Activated CD4-positive, alpha-beta T cell treated with anti-CD3 and anti-CD28 coated beads for 4 hours (primary cell): ENCODE data around the gene ZNF155.

ENCODE experiments used
- DNase-seq, 2 donors: peaks; one replicate each; pipeline ENCODE4 v3.0.0-alpha.2; 2020

The ZNF155 gene

DNA sequence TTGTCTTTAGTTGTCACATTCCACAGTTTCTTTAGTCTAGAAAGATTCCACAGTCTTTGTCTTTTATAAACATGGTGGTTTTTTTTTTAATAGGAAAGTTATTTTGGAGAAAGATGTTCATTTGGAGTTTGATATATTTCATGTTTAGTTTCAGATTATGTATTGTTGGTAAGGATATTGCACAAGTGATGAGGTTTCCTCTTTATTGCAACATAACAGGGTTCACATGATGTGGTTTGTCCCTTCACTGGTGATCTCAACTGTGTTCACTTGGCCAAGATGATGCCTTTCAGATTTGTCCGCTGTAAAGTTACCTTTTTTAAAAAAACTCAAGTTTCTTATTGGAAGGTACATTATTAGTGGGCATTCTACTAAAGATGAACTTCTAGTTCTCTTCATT, 22.0 kb downstream of the ZNF155 start:
- no peak for DNase-seq

DNA sequence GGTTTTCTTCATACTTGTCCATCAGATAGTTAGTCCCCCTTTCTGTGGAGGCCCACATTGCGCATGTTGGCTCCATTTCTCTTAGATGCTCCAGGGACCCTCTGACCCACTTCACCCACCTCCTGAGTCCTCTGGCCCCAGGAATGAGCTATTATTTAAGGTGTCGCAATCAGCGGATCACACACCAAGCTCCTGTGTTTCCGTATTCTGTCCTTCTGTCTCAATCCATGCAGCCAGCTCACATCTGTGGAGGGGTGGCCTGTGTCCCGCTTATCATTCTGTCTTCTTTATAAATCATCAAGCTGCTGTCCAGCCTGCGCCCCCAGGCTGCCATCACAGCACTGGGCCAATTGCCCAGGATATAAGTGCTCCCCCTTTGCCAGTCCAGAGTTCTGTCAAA, 23.5 kb downstream of the ZNF155 start:
- no peak for DNase-seq

DNA sequence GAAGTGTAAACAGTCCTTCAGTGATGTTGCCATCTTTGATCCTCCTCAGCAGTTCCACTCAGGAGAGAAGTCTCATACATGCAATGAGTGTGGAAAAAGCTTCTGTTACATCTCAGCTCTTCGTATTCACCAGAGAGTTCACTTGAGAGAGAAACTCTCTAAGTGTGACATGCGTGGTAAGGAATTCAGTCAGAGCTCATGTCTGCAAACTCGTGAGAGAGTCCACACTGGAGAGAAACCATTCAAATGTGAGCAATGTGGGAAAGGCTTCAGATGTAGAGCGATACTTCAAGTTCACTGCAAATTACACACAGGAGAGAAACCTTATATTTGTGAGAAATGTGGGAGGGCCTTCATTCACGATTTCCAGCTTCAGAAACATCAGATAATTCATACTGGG, 26.5 kb downstream of the ZNF155 start:
- DNase-seq = no peak

DNA sequence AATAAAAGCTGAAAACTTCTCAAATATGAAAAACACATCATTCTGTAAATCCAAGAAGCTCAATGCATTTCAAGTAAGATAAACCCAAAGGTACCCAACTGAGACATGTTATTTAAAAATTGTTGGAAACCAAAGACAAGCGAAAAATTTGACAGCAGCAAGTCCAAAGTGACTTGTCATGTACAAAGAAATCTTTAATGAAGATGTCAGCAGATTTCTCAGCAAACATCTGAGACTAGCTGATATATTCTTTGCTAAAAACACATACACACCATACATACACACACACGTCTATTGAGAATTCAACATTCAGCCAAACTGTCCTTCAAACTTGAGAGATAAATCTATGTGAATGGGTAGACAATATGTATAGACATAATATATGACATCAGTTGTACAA, 35.5 kb downstream of the ZNF155 start:
- no peak for DNase-seq

DNA sequence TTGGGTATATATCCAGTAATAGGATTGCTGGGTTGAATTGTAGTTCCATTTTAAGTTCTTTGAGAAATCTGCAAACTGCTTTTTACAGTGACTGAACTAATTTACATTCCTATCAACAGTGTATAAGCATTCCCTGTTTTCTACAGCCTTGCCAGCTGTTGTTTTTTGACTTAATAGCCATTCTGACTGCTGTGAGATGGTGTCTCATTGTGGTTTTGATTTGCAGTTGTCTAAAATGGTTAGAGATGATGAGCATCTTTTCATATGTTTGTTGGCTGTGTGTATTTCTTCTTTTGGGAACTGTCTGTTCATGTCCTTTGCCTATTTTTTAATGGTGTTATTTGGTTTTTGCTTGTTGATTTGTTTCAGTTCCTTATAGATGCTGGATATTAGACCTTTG, 37.2 kb downstream of the ZNF155 start:
- DNase-seq = no peak

DNA sequence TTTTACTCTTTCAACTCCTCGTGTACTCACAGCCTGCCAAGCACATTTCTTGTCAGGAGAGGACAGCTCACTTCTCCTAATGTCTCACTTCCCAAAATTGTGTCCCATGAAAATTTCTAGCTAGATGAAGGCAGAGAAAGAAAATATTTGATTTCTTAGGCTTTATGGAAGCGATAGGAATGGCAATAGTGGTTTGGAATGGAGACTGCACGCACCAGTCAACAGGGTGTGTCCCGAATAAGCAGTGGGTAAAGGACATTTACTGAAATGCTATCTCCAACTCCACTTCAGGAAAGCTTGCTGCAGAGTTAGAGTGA, 40.9 kb downstream of the ZNF155 start:
- no peak for DNase-seq

DNA sequence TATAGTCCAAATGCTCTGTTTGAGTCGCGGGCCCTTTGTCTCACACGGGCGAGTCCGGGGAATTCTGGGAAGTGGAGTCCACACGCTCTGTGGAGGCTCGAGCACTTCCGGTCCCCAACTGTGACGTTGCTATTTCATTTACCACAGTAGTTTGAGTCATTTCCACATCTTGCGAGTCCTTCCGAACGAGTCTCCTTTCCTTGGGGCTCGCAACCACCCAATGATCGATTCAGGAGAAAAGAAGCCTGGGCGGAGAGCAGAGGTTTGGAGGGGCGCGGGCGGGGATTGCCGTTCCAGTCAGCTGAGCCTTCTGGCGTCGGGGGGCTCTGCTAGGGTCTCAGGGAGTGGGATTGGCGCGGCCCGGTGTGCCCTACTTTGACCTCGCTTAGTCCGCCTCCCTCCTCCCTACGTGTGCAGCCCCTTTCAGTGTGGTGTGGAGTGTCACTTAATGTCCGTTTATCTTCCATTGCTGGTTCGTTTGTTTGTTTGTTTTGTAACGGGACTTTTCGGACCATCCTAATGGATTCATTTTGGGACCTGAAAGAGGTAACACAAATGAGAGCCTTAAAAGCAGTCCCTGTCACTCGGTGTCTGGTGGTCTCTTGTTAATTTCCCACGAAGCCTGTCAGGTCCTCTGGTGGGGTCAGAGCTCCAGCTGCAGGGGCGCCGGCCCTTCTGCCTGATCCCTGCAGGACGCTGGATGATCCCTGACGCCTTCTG, 41.4 kb downstream of the ZNF155 start, which contains the start of gene ZNF222:
ZNF222 (plus strand) TSS at position 163 of the 720 bp plus-strand sequence; CDS start at position 221, 58 bp downstream.
- DNase-seq = peak; percentile 77 to 78

DNA sequence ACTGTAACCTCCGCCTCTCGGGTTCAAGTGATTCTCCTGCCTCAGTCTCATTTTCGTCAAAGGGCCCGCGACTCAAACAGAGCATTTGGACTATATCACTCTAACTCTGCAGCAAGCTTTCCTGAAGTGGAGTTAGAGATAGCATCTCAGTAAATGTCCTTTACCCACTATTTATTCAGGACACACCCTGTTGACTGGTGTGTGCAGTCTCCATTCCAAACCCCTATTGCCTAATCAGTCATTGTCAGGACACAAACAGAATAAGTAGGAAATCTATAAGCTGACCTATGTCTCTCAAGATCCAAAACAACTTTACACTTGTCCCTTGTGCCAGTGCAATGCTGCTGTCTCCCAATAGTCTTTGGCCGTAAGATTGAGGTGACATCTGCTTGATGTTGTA, 42.6 kb downstream of the ZNF155 start:
- DNase-seq = no peak

DNA sequence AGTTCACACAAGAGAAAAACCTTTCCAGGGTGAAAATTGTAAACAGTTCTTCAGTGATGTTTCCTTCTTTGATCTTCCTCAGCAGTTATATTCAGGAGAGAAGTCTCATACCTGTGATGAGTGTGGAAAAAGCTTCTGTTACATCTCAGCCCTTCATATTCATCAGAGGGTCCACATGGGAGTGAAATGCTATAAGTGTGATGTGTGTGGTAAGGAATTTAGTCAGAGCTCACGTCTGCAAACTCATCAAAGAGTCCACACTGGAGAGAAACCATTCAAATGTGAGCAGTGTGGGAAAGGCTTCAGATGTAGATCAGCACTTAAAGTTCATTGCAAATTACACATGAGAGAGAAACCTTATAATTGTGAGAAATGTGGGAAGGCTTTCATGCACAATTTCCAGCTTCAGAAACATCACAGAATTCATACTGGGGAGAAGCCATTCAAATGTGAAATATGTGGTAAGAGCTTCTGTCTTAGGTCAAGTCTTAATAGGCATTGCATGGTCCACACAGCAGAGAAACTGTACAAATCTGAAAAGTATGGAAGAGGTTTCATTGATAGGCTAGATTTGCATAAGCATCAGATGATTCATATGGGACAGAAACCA, 48.1 kb downstream of the ZNF155 start:
- no peak for DNase-seq

DNA sequence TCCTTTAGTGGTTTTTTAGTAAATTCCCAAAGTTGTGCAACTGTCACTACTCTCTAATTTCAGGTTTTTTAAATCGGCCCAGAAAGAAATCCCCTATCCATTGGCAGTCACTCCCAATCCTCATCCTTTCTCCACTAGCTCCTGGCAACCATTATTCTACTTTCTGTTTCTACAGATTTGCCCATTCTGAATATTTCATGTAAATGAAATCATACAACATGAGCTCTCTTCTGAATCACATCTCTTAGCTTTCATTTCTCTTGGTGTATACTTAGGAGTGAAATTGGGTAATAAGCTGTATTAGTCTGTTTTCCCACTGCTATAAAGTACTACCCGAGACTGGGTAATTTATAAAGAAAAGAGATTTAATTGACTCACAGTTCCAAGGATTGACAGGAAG, 58.2 kb downstream of the ZNF155 start:
- no peak for DNase-seq
